Measurements from ENCODE around the gene COPS7B. TPM values are rescaled to one million over a fixed set of nuclear protein-coding genes. Genes with fewer than 3 reads are reported as not detected.

COPS7B gene
- total and polyA plus RNA-seq, 10 donors: 18.2 to 55.1 (median 32.9) TPM

- WGBS, 5 donors: 89 to 97% (median 93%) methylated on average over 9 of the region's 9 CpGs
- Histone ChIP-seq H3K27ac (no peak overlapping the region), H3K27me3 (replicated peaks in 1 of 7) (no peaks in the 10 kb centered on the region), H3K4me3 (no peak overlapping the region), H3K36me3 (peaks cover 0 to 100% (median 74%) of the 10 kb centered on the region in 6 donors), H3K9me3 (no peaks in the 10 kb centered on the region), H3K4me1 (peaks cover 0 to 4% (median 0%) of the 10 kb centered on the region in 6 donors)
- intact Hi-C loops (cut with DNase I; ENCODE audit: low total_unique reads): no loop called here
- no peak for TF ChIP-seq POLR2AphosphoS5 (IDR thresholded peaks at IDR 0.05)
- no peak for TF ChIP-seq POLR2A (IDR thresholded peaks at IDR 0.05)
- TF ChIP-seq CTCF (IDR thresholded peaks at IDR 0.05 in 8 of 11, conservative IDR thresholded peaks at IDR 0.05 in 3 of 11): no peak
- DNase-seq: no peak
Observed at GRCh38 chr2:231803501-231804138, 17.4 kb downstream of the COPS7B start.

GRCh38 chr2:231807020-231807419, 20.8 kb downstream of the COPS7B start:
- H3K4me3 ChIP-seq: no peak overlapping the region
- DNase-seq: no peak
- intact Hi-C loops (cut with DNase I; ENCODE audit: low total_unique reads): no loop called here
- H3K4me1 ChIP-seq: no peaks in the 10 kb centered on the region
- peaks cover 0 to 100% (median 62%) of the 10 kb centered on the region in 6 donors for H3K36me3 ChIP-seq
- no peak overlapping the region for H3K27ac ChIP-seq
- TF ChIP-seq POLR2A (IDR thresholded peaks at IDR 0.05) (no peak), CTCF (IDR thresholded peaks at IDR 0.05 in 8 of 11, conservative IDR thresholded peaks at IDR 0.05 in 3 of 11) (no peak), POLR2AphosphoS5 (IDR thresholded peaks at IDR 0.05) (no peak)
- no peaks in the 10 kb centered on the region for H3K9me3 ChIP-seq
- WGBS, 5 donors: 80 to 93% (median 90%) methylated on average over 2 of the region's 2 CpGs
- no peaks in the 10 kb centered on the region for H3K27me3 ChIP-seq (replicated peaks in 1 of 7)

- Histone ChIP-seq H3K36me3 (peaks cover 0 to 90% (median 42%) of the 10 kb centered on the region in 6 donors), H3K27me3 (replicated peaks in 1 of 7) (no peaks in the 10 kb centered on the region), H3K27ac (no peak overlapping the region), H3K4me3 (no peak overlapping the region), H3K4me1 (no peaks in the 10 kb centered on the region), H3K9me3 (peaks cover 0 to 7% (median 3%) of the 10 kb centered on the region in 8 donors)
- DNase-seq: no peak
- intact Hi-C loops (cut with DNase I; ENCODE audit: low total_unique reads): no loop called here
- TF ChIP-seq CTCF (IDR thresholded peaks at IDR 0.05 in 8 of 11, conservative IDR thresholded peaks at IDR 0.05 in 3 of 11): no peak
- no peak for TF ChIP-seq POLR2AphosphoS5 (IDR thresholded peaks at IDR 0.05)
- TF ChIP-seq POLR2A (IDR thresholded peaks at IDR 0.05): no peak
Observed at GRCh38 chr2:231810905-231811304, 24.7 kb downstream of the COPS7B start.

GRCh38 chr2:231816327-231817026, 30.2 kb downstream of the COPS7B start:
- H3K36me3 ChIP-seq: peaks cover 0 to 34% (median 3%) of the 10 kb centered on the region in 6 donors
- no peak overlapping the region for H3K27ac ChIP-seq
- H3K4me1 ChIP-seq: no peaks in the 10 kb centered on the region
- H3K4me3 ChIP-seq: no peak overlapping the region
- intact Hi-C loops (cut with DNase I; ENCODE audit: low total_unique reads): no loop called here
- H3K27me3 ChIP-seq (replicated peaks in 1 of 7): no peaks in the 10 kb centered on the region
- whole genome bisulfite sequencing, 5 donors: 84 to 99% (median 95%) methylated on average over 8 of the region's 8 CpGs
- no peak for DNase-seq
- TF ChIP-seq POLR2AphosphoS5 (IDR thresholded peaks at IDR 0.05): no peak
- TF ChIP-seq POLR2A (IDR thresholded peaks at IDR 0.05): no peak
- no peak for TF ChIP-seq CTCF (IDR thresholded peaks at IDR 0.05 in 8 of 11, conservative IDR thresholded peaks at IDR 0.05 in 3 of 11)
- peaks cover 0 to 8% (median 3%) of the 10 kb centered on the region in 8 donors for H3K9me3 ChIP-seq

All from spleen (tissue), 11 donors.